H9 (cell line): Measurements from ENCODE around the gene LRRC74B. TPM values are rescaled to one million over a fixed set of nuclear protein-coding genes. Genes with fewer than 3 reads are reported as not detected.

Experiments used
- DNase-seq: peaks from one replicate; pipeline ENCODE4 v3.0.0-alpha.2; 2017
- H2AFZ ChIP-seq: one replicate; pipeline ENCODE4 v1.6.1; 2013; ENCODE audit warnings: mild to moderate bottlenecking, low read length, control low read depth, moderate library complexity
- H2AK5ac ChIP-seq: 2 replicates; pipeline ENCODE4 v1.6.1; 2013; ENCODE audit warnings: low read length, control low read depth, mixed read lengths; ENCODE audit not compliant: insufficient read length
- H2BK120ac ChIP-seq: one replicate; pipeline ENCODE4 v1.6.1; 2013; ENCODE audit warnings: low read depth, mild to moderate bottlenecking, low read length, control low read depth, inconsistent platforms; ENCODE audit not compliant: poor library complexity, severe bottlenecking
- H2BK12ac ChIP-seq: 2 replicates; pipeline ENCODE4 v1.6.1; 2013; ENCODE audit warnings: low read length, control low read depth, mixed read lengths, low read depth; ENCODE audit not compliant: insufficient read length
- H2BK15ac ChIP-seq: 2 replicates; pipeline ENCODE4 v1.6.1; 2013; ENCODE audit warnings: low read depth, low read length, control low read depth
- H2BK20ac ChIP-seq: one replicate; pipeline ENCODE4 v1.6.1; 2013; ENCODE audit warnings: low read depth, mild to moderate bottlenecking, low read length, control low read depth, inconsistent platforms; ENCODE audit not compliant: poor library complexity, severe bottlenecking
- H2BK5ac ChIP-seq: 2 replicates; pipeline ENCODE4 v1.6.1; 2013; ENCODE audit warnings: low read length, control low read depth, mixed read lengths; ENCODE audit not compliant: insufficient read length
- H3K14ac ChIP-seq: 2 replicates; pipeline ENCODE4 v1.6.1; 2013; ENCODE audit warnings: low read length, control low read depth; ENCODE audit not compliant: insufficient read depth
- H3K18ac ChIP-seq: 2 replicates; pipeline ENCODE4 v1.6.1; 2013; ENCODE audit warnings: low read depth, mild to moderate bottlenecking, mixed read lengths, low read length, control low read depth; ENCODE audit not compliant: insufficient read length
- H3K23ac ChIP-seq: 2 replicates; pipeline ENCODE4 v1.6.1; 2013; ENCODE audit warnings: low read length, control low read depth, mixed read lengths, low read depth; ENCODE audit not compliant: insufficient read length
- H3K23me2 ChIP-seq: 2 replicates; pipeline ENCODE4 v1.6.1; 2013; ENCODE audit warnings: low read depth, mild to moderate bottlenecking, mixed read lengths, low read length, control low read depth; ENCODE audit not compliant: insufficient read length, poor library complexity, severe bottlenecking
- H3K27ac ChIP-seq: 2 replicates; pipeline ENCODE4 v1.5.1; 2013; ENCODE audit warnings: low read length, control low read depth, mixed read lengths, low read depth; ENCODE audit not compliant: insufficient read length
- H3K27me3 ChIP-seq: 2 replicates; pipeline ENCODE4 v1.6.1; 2013; ENCODE audit warnings: low read length, control low read depth, inconsistent platforms; ENCODE audit not compliant: insufficient read depth
- H3K4ac ChIP-seq: 2 replicates; pipeline ENCODE4 v1.6.1; 2013; ENCODE audit warnings: low read depth, mild to moderate bottlenecking, control low read depth, inconsistent platforms, low read length, moderate library complexity
- H3K4me1 ChIP-seq: 2 replicates; pipeline ENCODE4 v1.6.1; 2013; ENCODE audit warnings: low read length, control low read depth, inconsistent platforms; ENCODE audit not compliant: insufficient read depth
- H3K4me2 ChIP-seq: 2 replicates; pipeline ENCODE4 v1.6.1; 2013; ENCODE audit warnings: low read length, control low read depth, mixed read lengths; ENCODE audit not compliant: insufficient read length, insufficient read depth
- H3K56ac ChIP-seq: 2 replicates; pipeline ENCODE4 v1.6.1; 2013; ENCODE audit warnings: low read depth, mild to moderate bottlenecking, mixed read lengths, low read length, control low read depth; ENCODE audit not compliant: insufficient read length
- H3K79me1 ChIP-seq: 2 replicates; pipeline ENCODE4 v1.6.1; 2013; ENCODE audit warnings: low read depth, mild to moderate bottlenecking, moderate library complexity, low read length, control low read depth, inconsistent platforms; ENCODE audit not compliant: insufficient read depth, poor library complexity, severe bottlenecking
- H3K79me2 ChIP-seq: 2 replicates; pipeline ENCODE4 v1.6.1; 2013; ENCODE audit warnings: low read length, control low read depth, inconsistent platforms; ENCODE audit not compliant: insufficient read depth
- H3K9ac ChIP-seq: 2 replicates; pipeline ENCODE4 v1.6.1; 2013; ENCODE audit warnings: low read length, control low read depth, mixed read lengths; ENCODE audit not compliant: insufficient read length; ENCODE audit errors: extremely low read depth
- H3K9me3 ChIP-seq: one replicate; pipeline ENCODE4 v1.6.1; 2013; ENCODE audit warnings: low read depth, low read length, inconsistent platforms; ENCODE audit not compliant: control insufficient read depth
- H3T11ph ChIP-seq: one replicate; pipeline ENCODE4 v1.6.1; 2013; ENCODE audit warnings: mild to moderate bottlenecking, low read length, control low read depth, inconsistent platforms
- H4K20me1 ChIP-seq: one replicate; pipeline ENCODE4 v1.6.1; 2013; ENCODE audit not compliant: control insufficient read depth, insufficient read length, insufficient read depth
- H4K5ac ChIP-seq: 2 replicates; pipeline ENCODE4 v1.6.1; 2013; ENCODE audit warnings: low read depth, mild to moderate bottlenecking, mixed read lengths, low read length, control low read depth; ENCODE audit not compliant: insufficient read length
- H4K8ac ChIP-seq: replicated peaks from 2 replicates; pipeline ENCODE4 v1.6.1; 2013; ENCODE audit warnings: low read length, control low read depth, mixed read lengths, low read depth; ENCODE audit not compliant: insufficient read length
- H4K91ac ChIP-seq: 2 replicates; pipeline ENCODE4 v1.6.1; 2013; ENCODE audit warnings: low read depth, mild to moderate bottlenecking, moderate library complexity, mixed read lengths, low read length, control low read depth; ENCODE audit not compliant: insufficient read length
- H3K27ac Mint-ChIP-seq, 3 experiments: 2 replicates in 2 of 3; 3 replicates in 1 of 3; pipeline ENCODE4 v1.8.0; 2020 to 2021; ENCODE audit warnings: mixed read lengths in 3 of 3, mild to moderate bottlenecking in 1 of 3, moderate library complexity in 1 of 3
- H3K27me3 Mint-ChIP-seq: 2 replicates; pipeline ENCODE4 v1.8.0; 2021; ENCODE audit warnings: low read depth, mild to moderate bottlenecking, moderate library complexity, mixed read lengths
- H3K36me3 Mint-ChIP-seq, 3 experiments: 2 replicates in 2 of 3; 3 replicates in 1 of 3; pipeline ENCODE4 v1.8.0; 2020 to 2021; ENCODE audit warnings: low read depth in 3 of 3, mixed read lengths in 3 of 3; ENCODE audit not compliant: insufficient read depth in 1 of 3
- H3K4me1 Mint-ChIP-seq, 2 experiments: 2 replicates each; pipeline ENCODE4 v1.8.0; 2020; ENCODE audit warnings: mixed read lengths in 2 of 2
- H3K4me3 Mint-ChIP-seq, 2 experiments: 2 replicates in 1 of 2; 3 replicates in 1 of 2; pipeline ENCODE4 v1.8.0; 2020 to 2021; ENCODE audit warnings: mild to moderate bottlenecking in 2 of 2, mixed read lengths in 2 of 2, moderate library complexity in 1 of 2
- H3K9me3 Mint-ChIP-seq, 2 experiments: 2 replicates in 1 of 2; 3 replicates in 1 of 2; pipeline ENCODE4 v1.8.0; 2020; ENCODE audit warnings: mild to moderate bottlenecking in 2 of 2, mixed read lengths in 2 of 2, moderate library complexity in 1 of 2
- WGBS: extraction: QIAGEN DNeasy Blood & Tissue Kit; methylation state at CpG from one replicate; pipeline ENCODE4 v1.1.7; 2013; ENCODE audit warnings: missing lambda C conversion rate, low lambda C conversion rate, mixed read lengths; ENCODE audit not compliant: insufficient read length; ENCODE audit errors: extremely low coverage; 5-methylcytosine and 5-hydroxymethylcytosine counted together
- total RNA-seq: library from RNA; stranded (reverse); gene quantifications from 2 replicates; pipeline ENCODE4 v1.2.1, GENCODE V29; 2021
- TF ChIP-seq, protein P1 (sequence below): fragments of 200-600 bp; sonication (generic); conservative IDR thresholded peaks from 3 replicates; pipeline ENCODE4 v1.8.0; 2021; ENCODE audit warnings: antibody characterized with exemption, mild to moderate bottlenecking

Gene LRRC74B
- total RNA-seq, 1 experiment from 2014 or later: not detected

- no CpG with 5 or more reads among the region's 31 CpGs for WGBS
- H3K4me1 ChIP-seq: no peaks in the 10 kb centered on the region
- no peak overlapping the region for H3K27ac ChIP-seq
- H3K23ac ChIP-seq: no peak overlapping the region
- no peak overlapping the region for H3K4me3 Mint-ChIP-seq
- no peak overlapping the region for H2BK12ac ChIP-seq
- no peak overlapping the region for H3K4me2 ChIP-seq
- TF ChIP-seq, protein P1, sequence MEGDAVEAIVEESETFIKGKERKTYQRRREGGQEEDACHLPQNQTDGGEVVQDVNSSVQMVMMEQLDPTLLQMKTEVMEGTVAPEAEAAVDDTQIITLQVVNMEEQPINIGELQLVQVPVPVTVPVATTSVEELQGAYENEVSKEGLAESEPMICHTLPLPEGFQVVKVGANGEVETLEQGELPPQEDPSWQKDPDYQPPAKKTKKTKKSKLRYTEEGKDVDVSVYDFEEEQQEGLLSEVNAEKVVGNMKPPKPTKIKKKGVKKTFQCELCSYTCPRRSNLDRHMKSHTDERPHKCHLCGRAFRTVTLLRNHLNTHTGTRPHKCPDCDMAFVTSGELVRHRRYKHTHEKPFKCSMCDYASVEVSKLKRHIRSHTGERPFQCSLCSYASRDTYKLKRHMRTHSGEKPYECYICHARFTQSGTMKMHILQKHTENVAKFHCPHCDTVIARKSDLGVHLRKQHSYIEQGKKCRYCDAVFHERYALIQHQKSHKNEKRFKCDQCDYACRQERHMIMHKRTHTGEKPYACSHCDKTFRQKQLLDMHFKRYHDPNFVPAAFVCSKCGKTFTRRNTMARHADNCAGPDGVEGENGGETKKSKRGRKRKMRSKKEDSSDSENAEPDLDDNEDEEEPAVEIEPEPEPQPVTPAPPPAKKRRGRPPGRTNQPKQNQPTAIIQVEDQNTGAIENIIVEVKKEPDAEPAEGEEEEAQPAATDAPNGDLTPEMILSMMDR: no peak
- no peaks in the 10 kb centered on the region for H3K27me3 ChIP-seq
- H3K79me2 ChIP-seq: no peaks in the 10 kb centered on the region
- H4K91ac ChIP-seq: no peak overlapping the region
- no peaks in the 10 kb centered on the region for H4K20me1 ChIP-seq
- no peak overlapping the region for H2AFZ ChIP-seq
- no peak overlapping the region for H3K27ac Mint-ChIP-seq
- no peak overlapping the region for H2BK120ac ChIP-seq
- H3K9ac ChIP-seq: no peak overlapping the region
- H3K18ac ChIP-seq: no peak overlapping the region
- no peak overlapping the region for H3K56ac ChIP-seq
- no peak overlapping the region for H4K5ac ChIP-seq
- DNase-seq: no peak
- H3K36me3 Mint-ChIP-seq: no peaks in the 10 kb centered on the region; a peak in 1 of 7 replicates
- no peak overlapping the region for H2BK20ac ChIP-seq
- H3K27me3 Mint-ChIP-seq: no peaks in the 10 kb centered on the region
- H3K23me2 ChIP-seq: no peaks in the 10 kb centered on the region
- H4K8ac ChIP-seq: no peak overlapping the region
- H3K79me1 ChIP-seq: no peaks in the 10 kb centered on the region
- no peaks in the 10 kb centered on the region for H3K9me3 ChIP-seq
- H2BK5ac ChIP-seq: no peak overlapping the region
- H3T11ph ChIP-seq: no peak overlapping the region
- H3K4me1 Mint-ChIP-seq: no peaks in the 10 kb centered on the region; a peak in 1 of 4 replicates
- no peak overlapping the region for H2BK15ac ChIP-seq
- no peak overlapping the region for H3K4ac ChIP-seq
- H3K14ac ChIP-seq: no peak overlapping the region; the same call in 1 of the 2 replicates
- H3K9me3 Mint-ChIP-seq: peaks cover 0 to 3% of the 10 kb centered on the region in 2 experiments; a peak in 2 of 5 replicates
- H2AK5ac ChIP-seq: no peak overlapping the region
These were observed 34.8 kb downstream of the LRRC74B start for GRCh38 chr22:21080435-21081137.
